Non-pigmented ciliary epithelial cell (primary cell): ENCODE results near the gene SYNDIG1.

Source experiments
- DNase-seq: peaks from one replicate; pipeline ENCODE4 v3.0.0-alpha.2; 2010; ENCODE audit warnings: low read depth

Gene SYNDIG1

GRCh38 chr20:24585796-24586522, 116.5 kb downstream of the SYNDIG1 start:
- no peak for DNase-seq

GRCh38 chr20:24586523-24586840, 117.1 kb downstream of the SYNDIG1 start:
- no peak for DNase-seq

GRCh38 chr20:24587384-24588046, 118.1 kb downstream of the SYNDIG1 start:
- no peak for DNase-seq

GRCh38 chr20:24588047-24588635, 118.7 kb downstream of the SYNDIG1 start:
- no peak for DNase-seq

- no peak for DNase-seq
Measured at GRCh38 chr20:24588725-24589340, 119.4 kb downstream of the SYNDIG1 start.

- no peak for DNase-seq
Measured at GRCh38 chr20:24589381-24589780, 120.0 kb downstream of the SYNDIG1 start.

- no peak for DNase-seq
Measured at GRCh38 chr20:24589815-24590177, 120.4 kb downstream of the SYNDIG1 start.

- DNase-seq = no peak
Measured at GRCh38 chr20:24590178-24590982, 121.0 kb downstream of the SYNDIG1 start.

- no peak for DNase-seq
Measured at GRCh38 chr20:24597051-24597450, 127.6 kb downstream of the SYNDIG1 start.

- DNase-seq = no peak
Measured at GRCh38 chr20:24598346-24598745, 128.9 kb downstream of the SYNDIG1 start.

GRCh38 chr20:24598996-24599395, 129.6 kb downstream of the SYNDIG1 start:
- no peak for DNase-seq

- DNase-seq = no peak
Measured at GRCh38 chr20:24600012-24600411, 130.6 kb downstream of the SYNDIG1 start.

GRCh38 chr20:24603454-24603853, 134.0 kb downstream of the SYNDIG1 start:
- DNase-seq = no peak

GRCh38 chr20:24604966-24605665, 135.7 kb downstream of the SYNDIG1 start:
- no peak for DNase-seq

GRCh38 chr20:24605937-24606455, 136.6 kb downstream of the SYNDIG1 start:
- DNase-seq = no peak

- DNase-seq = no peak
Measured at GRCh38 chr20:24607402-24607801, 138.0 kb downstream of the SYNDIG1 start.

- DNase-seq = peak; percentile 19
Measured at GRCh38 chr20:24608926-24609667, 139.7 kb downstream of the SYNDIG1 start.

- DNase-seq = no peak
Measured at GRCh38 chr20:24609757-24610156, 140.3 kb downstream of the SYNDIG1 start.

- DNase-seq = peak; percentile 66
Measured at GRCh38 chr20:24610341-24611115, 141.1 kb downstream of the SYNDIG1 start.
